SK-N-SH (cell line): Measurements from ENCODE around the gene CLCA4. TPM values are rescaled to one million over a fixed set of nuclear protein-coding genes. Genes with fewer than 3 reads are reported as not detected.

Experiments used
- polyA plus RNA-seq, 3 experiments: library from polyadenylated mRNA; depleted of rRNA; stranded (reverse); fragments of >200 nt; gene quantifications; 2 replicates each; pipeline ENCODE4 v1.2.3, GENCODE V29; 2012

Gene CLCA4
- polyA plus RNA-seq, 1 of the 3 experiments (the other 2 are of a cell fraction) = not detected

Other genes starting within 250 kb of the CLCA4 start
- gene ODF2L, start 150.8 kb upstream of the CLCA4 start, polyA plus RNA-seq (2012; rRNA removed) = 5.3 and 7.9 TPM in 2 replicates
- gene CLCA2, start 122.9 kb upstream of the CLCA4 start, polyA plus RNA-seq (2012; rRNA removed) = 0.02 TPM in 2 replicates
- gene CLCA1, start 78.2 kb upstream of the CLCA4 start, polyA plus RNA-seq (2012; rRNA removed) = not detected in 2 replicates
- gene SH3GLB1, start 157.5 kb downstream of the CLCA4 start, polyA plus RNA-seq (2012; rRNA removed) = 13.2 and 16.3 TPM in 2 replicates